ENCODE results near the gene CMC1.

The CMC1 gene

DNA sequence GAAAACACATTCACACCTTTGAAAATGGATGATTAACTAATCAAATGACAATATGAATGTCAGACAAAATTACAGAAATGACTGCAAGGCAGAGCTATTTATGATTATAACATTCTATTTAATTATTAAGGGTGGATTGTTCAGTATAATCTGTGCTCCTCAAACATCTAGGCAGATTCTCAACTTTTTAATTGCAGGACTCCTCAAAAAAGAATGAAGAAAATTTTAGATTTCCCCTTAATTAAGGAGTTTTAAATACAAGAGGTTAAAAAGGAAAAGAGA lies 22.6 kb upstream of the CMC1 start:
- H3K9me3 ChIP-seq (ENCODE audit: control insufficient read depth, insufficient read depth, low read length), result no peaks in the 10 kb centered on the region
- H3K27me3 ChIP-seq (ENCODE audit: control insufficient read depth, insufficient read depth, low read length), result no peaks in the 10 kb centered on the region
- no peak overlapping the region for H3K4me3 ChIP-seq (ENCODE audit: low read depth, low read length)
- no peaks in the 10 kb centered on the region for H3K4me1 ChIP-seq (ENCODE audit: control insufficient read depth, insufficient read depth, low read length)
- H3K9ac ChIP-seq (ENCODE audit: low read depth, low read length), result no peak overlapping the region
- no peaks in the 10 kb centered on the region for H3K36me3 ChIP-seq (ENCODE audit: control insufficient read depth, insufficient read depth, low read length)

DNA sequence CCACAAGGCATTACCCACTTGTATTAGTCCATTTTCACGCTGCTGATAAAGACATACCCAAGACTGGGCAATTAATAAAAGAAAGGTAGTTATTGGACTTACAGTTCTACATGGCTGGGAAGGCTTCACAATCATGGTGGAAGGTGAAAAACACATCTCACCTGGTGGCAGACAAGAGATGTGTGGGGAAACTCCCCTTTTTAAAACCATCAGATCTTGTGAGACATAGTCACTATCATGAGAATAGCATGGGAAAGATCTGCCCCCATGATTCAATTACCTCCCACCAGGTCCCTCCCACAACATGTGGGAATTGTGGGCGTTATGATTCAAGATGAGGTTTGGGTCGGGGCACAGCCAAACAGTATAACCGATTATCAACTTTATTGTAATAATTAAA lies 17.0 kb upstream of the CMC1 start:
- no peaks in the 10 kb centered on the region for H3K27me3 ChIP-seq (ENCODE audit: control insufficient read depth, insufficient read depth, low read length)
- H3K4me1 ChIP-seq (ENCODE audit: control insufficient read depth, insufficient read depth, low read length), result no peaks in the 10 kb centered on the region
- H3K4me3 ChIP-seq (ENCODE audit: low read depth, low read length), result no peak overlapping the region
- H3K9ac ChIP-seq (ENCODE audit: low read depth, low read length), result no peak overlapping the region
- no peaks in the 10 kb centered on the region for H3K36me3 ChIP-seq (ENCODE audit: control insufficient read depth, insufficient read depth, low read length)
- H3K9me3 ChIP-seq (ENCODE audit: control insufficient read depth, insufficient read depth, low read length), result no peaks in the 10 kb centered on the region

DNA sequence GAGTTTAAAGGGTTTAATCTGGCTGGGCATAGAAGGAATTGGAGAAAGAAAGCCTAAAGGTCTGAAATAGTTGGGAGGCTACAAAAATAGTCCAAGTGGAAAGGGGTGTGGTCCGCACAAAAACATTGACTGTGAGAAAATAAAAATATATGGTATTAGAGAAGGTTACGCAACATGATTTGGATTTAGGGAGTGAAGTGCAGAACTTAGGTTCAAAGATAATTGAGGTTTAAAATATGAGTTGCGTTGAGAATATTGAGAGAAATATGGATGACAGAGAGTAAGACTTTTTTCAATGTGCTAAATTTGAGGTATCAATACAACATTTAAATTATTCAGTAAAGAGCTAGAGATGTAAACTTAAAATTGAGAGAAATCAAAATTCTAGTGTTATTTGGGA lies 15.4 kb upstream of the CMC1 start:
- Histone ChIP-seq H3K9ac (ENCODE audit: low read depth, low read length) (no peak overlapping the region), H3K4me1 (ENCODE audit: control insufficient read depth, insufficient read depth, low read length) (no peaks in the 10 kb centered on the region), H3K4me3 (ENCODE audit: low read depth, low read length) (no peak overlapping the region), H3K27me3 (ENCODE audit: control insufficient read depth, insufficient read depth, low read length) (no peaks in the 10 kb centered on the region), H3K9me3 (ENCODE audit: control insufficient read depth, insufficient read depth, low read length) (no peaks in the 10 kb centered on the region), H3K36me3 (ENCODE audit: control insufficient read depth, insufficient read depth, low read length) (no peaks in the 10 kb centered on the region)

- Histone ChIP-seq H3K36me3 (ENCODE audit: control insufficient read depth, insufficient read depth, low read length) (no peaks in the 10 kb centered on the region), H3K9me3 (ENCODE audit: control insufficient read depth, insufficient read depth, low read length) (no peaks in the 10 kb centered on the region), H3K4me1 (ENCODE audit: control insufficient read depth, insufficient read depth, low read length) (no peaks in the 10 kb centered on the region), H3K4me3 (ENCODE audit: low read depth, low read length) (no peak overlapping the region), H3K9ac (ENCODE audit: low read depth, low read length) (no peak overlapping the region), H3K27me3 (ENCODE audit: control insufficient read depth, insufficient read depth, low read length) (no peaks in the 10 kb centered on the region)
Measured at GRCh38 chr3:28228623-28229022, 12.8 kb upstream of the CMC1 start.

DNA sequence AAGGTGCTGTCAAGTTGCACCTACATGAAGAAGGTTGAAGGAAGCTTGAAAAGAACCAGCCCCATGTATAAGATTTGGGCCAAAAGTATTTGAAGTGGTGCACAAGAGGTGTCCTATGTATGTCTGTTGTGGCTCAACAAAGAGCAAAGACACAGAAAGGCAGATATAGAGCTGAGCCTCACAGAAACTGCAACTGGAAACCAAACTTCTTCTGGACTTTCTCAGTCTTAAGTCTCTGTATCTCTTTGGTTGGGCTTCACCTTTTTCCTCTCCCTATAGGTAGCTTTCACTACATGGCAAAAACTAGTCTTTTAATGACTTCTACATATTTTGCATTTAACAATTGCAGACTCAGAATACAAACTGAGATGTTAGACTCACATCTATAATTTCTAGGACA lies 8.8 kb upstream of the CMC1 start:
- H3K9ac ChIP-seq (ENCODE audit: low read depth, low read length), result no peak overlapping the region
- no peaks in the 10 kb centered on the region for H3K36me3 ChIP-seq (ENCODE audit: control insufficient read depth, insufficient read depth, low read length)
- no peak overlapping the region for H3K4me3 ChIP-seq (ENCODE audit: low read depth, low read length)
- H3K9me3 ChIP-seq (ENCODE audit: control insufficient read depth, insufficient read depth, low read length), result no peaks in the 10 kb centered on the region
- H3K27me3 ChIP-seq (ENCODE audit: control insufficient read depth, insufficient read depth, low read length), result no peaks in the 10 kb centered on the region
- no peaks in the 10 kb centered on the region for H3K4me1 ChIP-seq (ENCODE audit: control insufficient read depth, insufficient read depth, low read length)

DNA sequence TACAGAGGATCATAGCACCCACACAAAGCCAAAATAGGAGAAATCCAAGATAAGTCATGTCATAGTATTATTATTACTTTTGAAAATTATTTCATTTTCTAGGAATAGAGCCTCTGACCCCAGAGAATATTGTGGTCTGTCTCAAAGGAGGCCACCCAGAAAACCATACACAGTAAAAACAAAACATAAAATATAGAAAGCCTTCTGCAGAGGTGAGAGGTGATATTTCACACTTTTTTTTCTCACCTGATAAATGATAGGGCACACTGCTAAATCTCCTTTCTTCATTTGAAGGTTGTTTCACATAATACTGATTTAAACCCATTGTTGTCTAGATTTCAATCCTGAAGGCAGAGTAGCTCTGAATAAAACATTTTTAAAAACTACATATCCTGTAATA lies 7.0 kb upstream of the CMC1 start:
- Histone ChIP-seq H3K4me1 (ENCODE audit: control insufficient read depth, insufficient read depth, low read length) (peaks cover 5% of the 10 kb centered on the region), H3K27me3 (ENCODE audit: control insufficient read depth, insufficient read depth, low read length) (no peaks in the 10 kb centered on the region), H3K36me3 (ENCODE audit: control insufficient read depth, insufficient read depth, low read length) (no peaks in the 10 kb centered on the region), H3K9me3 (ENCODE audit: control insufficient read depth, insufficient read depth, low read length) (no peaks in the 10 kb centered on the region), H3K9ac (ENCODE audit: low read depth, low read length) (no peak overlapping the region), H3K4me3 (ENCODE audit: low read depth, low read length) (no peak overlapping the region)

DNA sequence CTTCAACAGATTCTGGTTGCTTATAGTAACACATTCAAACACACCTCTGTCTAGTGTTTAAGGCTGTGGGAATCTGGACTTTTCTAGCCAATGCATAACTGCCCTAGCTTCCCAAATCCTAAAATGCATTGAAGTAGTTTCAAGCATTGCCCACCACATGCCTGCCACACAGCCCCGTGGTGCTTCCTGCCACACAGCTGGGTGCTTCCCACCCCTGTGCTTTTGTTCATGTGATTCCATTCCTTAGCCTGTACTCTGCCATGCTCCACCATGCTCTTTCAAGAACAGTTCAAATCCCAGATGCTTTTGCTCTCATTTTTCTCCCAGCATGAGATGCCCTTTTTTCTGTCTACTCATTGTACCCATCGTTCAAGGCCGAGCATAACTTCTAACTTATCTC lies 2.3 kb upstream of the CMC1 start:
- H3K36me3 ChIP-seq (ENCODE audit: control insufficient read depth, insufficient read depth, low read length), result no peaks in the 10 kb centered on the region
- H3K4me3 ChIP-seq (ENCODE audit: low read depth, low read length), result no peak overlapping the region
- H3K9ac ChIP-seq (ENCODE audit: low read depth, low read length), result no peak overlapping the region
- H3K9me3 ChIP-seq (ENCODE audit: control insufficient read depth, insufficient read depth, low read length), result no peaks in the 10 kb centered on the region
- H3K27me3 ChIP-seq (ENCODE audit: control insufficient read depth, insufficient read depth, low read length), result no peaks in the 10 kb centered on the region
- peaks cover 5% of the 10 kb centered on the region for H3K4me1 ChIP-seq (ENCODE audit: control insufficient read depth, insufficient read depth, low read length)

GRCh38 chr3:28240441-28240840 lies 978 bp upstream of the CMC1 start:
- H3K4me1 ChIP-seq (ENCODE audit: control insufficient read depth, insufficient read depth, low read length), result peaks cover 8% of the 10 kb centered on the region
- H3K4me3 ChIP-seq (ENCODE audit: low read depth, low read length), result peak overlapping the region; percentile 71
- H3K9ac ChIP-seq (ENCODE audit: low read depth, low read length), result no peak overlapping the region
- H3K27me3 ChIP-seq (ENCODE audit: control insufficient read depth, insufficient read depth, low read length), result no peaks in the 10 kb centered on the region
- H3K9me3 ChIP-seq (ENCODE audit: control insufficient read depth, insufficient read depth, low read length), result no peaks in the 10 kb centered on the region
- H3K36me3 ChIP-seq (ENCODE audit: control insufficient read depth, insufficient read depth, low read length), result no peaks in the 10 kb centered on the region

GRCh38 chr3:28242519-28242918 lies 1.1 kb downstream of the CMC1 start:
- H3K27me3 ChIP-seq (ENCODE audit: control insufficient read depth, insufficient read depth, low read length), result no peaks in the 10 kb centered on the region
- no peaks in the 10 kb centered on the region for H3K9me3 ChIP-seq (ENCODE audit: control insufficient read depth, insufficient read depth, low read length)
- peak overlapping the region; percentile 57 for H3K9ac ChIP-seq (ENCODE audit: low read depth, low read length)
- H3K36me3 ChIP-seq (ENCODE audit: control insufficient read depth, insufficient read depth, low read length), result no peaks in the 10 kb centered on the region
- peaks cover 9% of the 10 kb centered on the region for H3K4me1 ChIP-seq (ENCODE audit: control insufficient read depth, insufficient read depth, low read length)
- H3K4me3 ChIP-seq (ENCODE audit: low read depth, low read length), result peak overlapping the region; percentile 71

- Histone ChIP-seq H3K27me3 (ENCODE audit: control insufficient read depth, insufficient read depth, low read length) (no peaks in the 10 kb centered on the region), H3K36me3 (ENCODE audit: control insufficient read depth, insufficient read depth, low read length) (no peaks in the 10 kb centered on the region), H3K4me1 (ENCODE audit: control insufficient read depth, insufficient read depth, low read length) (peaks cover 9% of the 10 kb centered on the region), H3K9me3 (ENCODE audit: control insufficient read depth, insufficient read depth, low read length) (no peaks in the 10 kb centered on the region), H3K9ac (ENCODE audit: low read depth, low read length) (no peak overlapping the region), H3K4me3 (ENCODE audit: low read depth, low read length) (no peak overlapping the region)
Measured at GRCh38 chr3:28243424-28244106, 2.1 kb downstream of the CMC1 start.

DNA sequence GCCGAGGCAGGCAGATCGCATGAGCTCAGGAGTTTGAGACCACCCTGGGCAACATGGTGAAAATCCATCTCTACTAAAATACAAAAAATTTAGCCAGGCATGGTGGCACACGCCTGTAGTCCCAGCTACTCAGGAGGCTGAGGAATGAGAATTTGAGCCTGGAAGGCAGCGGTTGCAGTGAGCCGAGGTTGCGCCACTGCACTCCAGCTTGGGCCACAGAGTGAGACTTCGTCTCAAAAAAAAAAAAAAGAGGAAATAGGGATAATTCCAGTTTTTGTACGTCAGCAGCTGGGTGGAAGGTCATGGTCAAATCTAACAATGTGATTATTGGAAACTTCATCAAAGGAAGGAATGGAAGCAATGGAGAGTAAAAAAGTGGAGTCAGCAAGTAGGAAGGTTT lies 3.1 kb downstream of the CMC1 start:
- Histone ChIP-seq H3K4me1 (ENCODE audit: control insufficient read depth, insufficient read depth, low read length) (peaks cover 8% of the 10 kb centered on the region), H3K9me3 (ENCODE audit: control insufficient read depth, insufficient read depth, low read length) (no peaks in the 10 kb centered on the region), H3K4me3 (ENCODE audit: low read depth, low read length) (no peak overlapping the region), H3K27me3 (ENCODE audit: control insufficient read depth, insufficient read depth, low read length) (no peaks in the 10 kb centered on the region), H3K36me3 (ENCODE audit: control insufficient read depth, insufficient read depth, low read length) (no peaks in the 10 kb centered on the region), H3K9ac (ENCODE audit: low read depth, low read length) (no peak overlapping the region)

- Histone ChIP-seq H3K9ac (ENCODE audit: low read depth, low read length) (no peak overlapping the region), H3K4me1 (ENCODE audit: control insufficient read depth, insufficient read depth, low read length) (peaks cover 12% of the 10 kb centered on the region), H3K4me3 (ENCODE audit: low read depth, low read length) (no peak overlapping the region), H3K9me3 (ENCODE audit: control insufficient read depth, insufficient read depth, low read length) (no peaks in the 10 kb centered on the region), H3K36me3 (ENCODE audit: control insufficient read depth, insufficient read depth, low read length) (no peaks in the 10 kb centered on the region), H3K27me3 (ENCODE audit: control insufficient read depth, insufficient read depth, low read length) (no peaks in the 10 kb centered on the region)
Measured at GRCh38 chr3:28247286-28247685, 5.9 kb downstream of the CMC1 start.

DNA sequence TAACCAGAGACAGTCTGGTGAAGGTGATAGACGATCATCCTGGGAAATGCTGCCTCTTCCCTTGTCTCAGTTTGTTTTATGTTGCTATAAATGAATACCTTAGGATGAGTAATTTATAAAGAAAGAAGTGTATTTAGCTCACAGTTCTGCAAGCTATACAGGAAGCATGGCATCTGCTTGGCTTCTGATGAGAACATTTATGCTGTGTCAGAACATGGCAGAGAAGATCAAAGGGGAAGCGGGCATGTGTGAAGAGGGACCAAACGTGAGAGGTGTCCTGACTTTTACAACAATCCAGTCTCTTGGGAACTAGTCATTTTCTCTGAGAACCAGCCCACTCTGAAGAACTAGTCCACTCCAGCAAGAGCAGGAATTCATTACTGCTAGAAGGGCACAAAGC lies 9.6 kb downstream of the CMC1 start:
- H3K27me3 ChIP-seq (ENCODE audit: control insufficient read depth, insufficient read depth, low read length), result no peaks in the 10 kb centered on the region
- H3K4me1 ChIP-seq (ENCODE audit: control insufficient read depth, insufficient read depth, low read length), result peaks cover 17% of the 10 kb centered on the region
- H3K36me3 ChIP-seq (ENCODE audit: control insufficient read depth, insufficient read depth, low read length), result no peaks in the 10 kb centered on the region
- H3K9ac ChIP-seq (ENCODE audit: low read depth, low read length), result no peak overlapping the region
- H3K4me3 ChIP-seq (ENCODE audit: low read depth, low read length), result no peak overlapping the region
- no peaks in the 10 kb centered on the region for H3K9me3 ChIP-seq (ENCODE audit: control insufficient read depth, insufficient read depth, low read length)

Data from iPS-15b (cell line).